K562 (cell line): ENCODE measurements around the gene DHX29. TPM values are rescaled to one million over a fixed set of nuclear protein-coding genes. Genes with fewer than 3 reads are reported as not detected.

Experiments
- ATAC-seq: fragments of 200-7000 bp; cut with Tn5 transposase; 3 replicates; pipeline ENCODE4 v1.9.1; 2020; ENCODE audit warnings: moderate library complexity
- BruUV-seq: library from RNA; stranded (reverse); fragments of 400-500 nt; replicated peaks from 2 replicates; lab custom pipeline; 2021; lab: Mats Ljungman, UMichigan
- CTCF ChIA-PET: fragments of 300-600 bp; formaldehyde crosslinking; extraction: SDS; loops from one replicate; lab custom pipeline; 2021; ENCODE audit warnings: low intra/inter-chr PET ratio; lab: Yijun Ruan, JAX
- POLR2A ChIA-PET: fragments of 300-600, 350-650 bp; sonication (Branson Sonifier 250); formaldehyde crosslinking; extraction: SDS; loops from one replicate; lab custom pipeline; 2021; ENCODE audit warnings: antibody characterized with exemption, inconsistent platforms; lab: Yijun Ruan, JAX
- DNase-seq, 4 experiments: peaks; one replicate each; pipeline versions ENCODE4 v3.0.0 to v3.0.0-alpha.2; 2011 to 2018; ENCODE audit warnings: low spot score in 3 of 4, mixed read lengths in 3 of 4; ENCODE audit errors: extremely low read depth in 1 of 4
- FAIRE-seq: peaks from 2 replicates; lab custom pipeline; 2011; peaks lifted over from hg19 to GRCh38; lab: Jason Lieb, UNC
- H2AFZ ChIP-seq: 2 replicates; pipeline ENCODE4 v1.6.0; 2011; ENCODE audit warnings: low read depth, low read length, control low read depth, inconsistent platforms
- H3K27ac ChIP-seq: fragments of 200-600 bp; 3 replicates; pipeline ENCODE4 v1.8.0; 2011; ENCODE audit warnings: low read depth, mild to moderate bottlenecking, control low read depth, inconsistent platforms, low read length, moderate library complexity, mixed read lengths; ENCODE audit errors: extremely low read depth
- H3K27me3 ChIP-seq, 2 experiments: fragments of 300-600 bp in 1 of 2; 2 replicates in 1 of 2; 3 replicates in 1 of 2; pipeline versions ENCODE4 v1.6.0 to v1.8.0; 2011; ENCODE audit warnings: inconsistent platforms in 2 of 2, low read length in 2 of 2, mild to moderate bottlenecking in 1 of 2, mixed read lengths in 1 of 2, moderate library complexity in 1 of 2; ENCODE audit not compliant: control insufficient read depth in 2 of 2, insufficient read depth in 2 of 2
- H3K36me3 ChIP-seq: fragments of 300-600 bp; 3 replicates; pipeline ENCODE4 v1.8.0; 2011; ENCODE audit warnings: mild to moderate bottlenecking, low read length, inconsistent platforms; ENCODE audit not compliant: control insufficient read depth, insufficient read depth
- H3K4me1 ChIP-seq, 2 experiments: fragments of 200-600 bp in 1 of 2; replicated peaks in 1 of 2; 2 replicates in 1 of 2; 3 replicates in 1 of 2; pipeline versions ENCODE4 v1.5.1 to v1.8.0; 2011; ENCODE audit warnings: inconsistent platforms in 2 of 2, low read length in 2 of 2, mild to moderate bottlenecking in 1 of 2, mixed read lengths in 1 of 2, moderate library complexity in 1 of 2; ENCODE audit not compliant: control insufficient read depth in 2 of 2, insufficient read depth in 2 of 2
- H3K4me2 ChIP-seq: 2 replicates; pipeline ENCODE4 v1.6.1; 2011; ENCODE audit warnings: low read length, control low read depth, inconsistent platforms, mixed read lengths; ENCODE audit not compliant: insufficient read depth
- H3K4me3 ChIP-seq: fragments of 200-600 bp; sonication (generic), shearing (Covaris generic); 2 replicates; pipeline ENCODE4 v1.5.1; 2016; ENCODE audit warnings: control low read depth, inconsistent platforms
- H3K79me2 ChIP-seq: fragments of 200-600 bp; 3 replicates; pipeline ENCODE4 v1.8.0; 2011; ENCODE audit warnings: low read length, inconsistent platforms; ENCODE audit not compliant: control insufficient read depth, insufficient read depth
- H3K9ac ChIP-seq, 2 experiments: 2 replicates each; pipeline versions ENCODE4 v1.6.0 to v1.6.1; 2011; ENCODE audit warnings: low read depth in 2 of 2, low read length in 2 of 2, control low read depth in 1 of 2, inconsistent platforms in 1 of 2, mild to moderate bottlenecking in 1 of 2, mixed read lengths in 1 of 2; ENCODE audit not compliant: insufficient read depth in 1 of 2
- H3K9me1 ChIP-seq: one replicate; pipeline ENCODE4 v1.6.0; 2011; ENCODE audit warnings: inconsistent platforms, mild to moderate bottlenecking, low read length, moderate library complexity; ENCODE audit not compliant: control insufficient read depth, insufficient read depth
- H3K9me3 ChIP-seq: replicated peaks from 2 replicates; pipeline ENCODE4 v1.5.1; 2011; ENCODE audit warnings: low read depth, low read length, inconsistent platforms; ENCODE audit not compliant: control insufficient read depth, insufficient read depth
- H4K20me1 ChIP-seq: replicated peaks from 2 replicates; pipeline ENCODE4 v1.6.1; 2011; ENCODE audit warnings: low read length, inconsistent platforms, mixed read lengths; ENCODE audit not compliant: control insufficient read depth, insufficient read depth
- C11orf30 ChIP-seq: fragments of 450-650 bp; IDR thresholded peaks from 2 replicates; pipeline ENCODE4 v1.6.1; 2016; ENCODE audit warnings: low read depth, mild to moderate bottlenecking
- MXI1 ChIP-seq: IDR thresholded peaks from 2 replicates; pipeline ENCODE4 v1.6.1; 2011; ENCODE audit warnings: low read depth, mild to moderate bottlenecking, improper control_type of control experiment, low read length
- RBM25 ChIP-seq: fragments of 200-400 bp; formaldehyde crosslinking; IDR thresholded peaks from 2 replicates; pipeline ENCODE4 v1.6.1; 2018; ENCODE audit warnings: low read length, low read depth, moderate library complexity; ENCODE audit not compliant: severe bottlenecking
- SIRT6 ChIP-seq: IDR thresholded peaks from one replicate; pipeline ENCODE4 v1.6.1; 2012; ENCODE audit warnings: low read depth, mild to moderate bottlenecking, control low read depth, inconsistent platforms, low read length, moderate library complexity
- SNRNP70 ChIP-seq: fragments of 200-400 bp; formaldehyde crosslinking; optimal IDR thresholded peaks from 2 replicates; pipeline ENCODE3; 2017; ENCODE audit warnings: low read depth, low read length
- ZNF146 ChIP-seq: IDR thresholded peaks from one replicate; pipeline ENCODE4 v1.6.1; 2018; ENCODE audit warnings: missing compliant biosample characterization; ENCODE audit not compliant: unreplicated experiment
- ZNF316 ChIP-seq: fragments of 450-650 bp; IDR thresholded peaks from 2 replicates; pipeline ENCODE4 v1.6.1; 2016
- WGBS: fragments of 100-300 bp; shearing (Covaris generic); methylation state at CpG from one replicate; pipeline ENCODE4 v1.1.6; 2016; ENCODE audit warnings: low coverage, mixed read lengths; ENCODE audit not compliant: insufficient coverage; ENCODE audit errors: missing lambda C conversion rate; 5-methylcytosine and 5-hydroxymethylcytosine counted together
- in situ Hi-C: fragments of 300-500 bp; cut with MboI; formaldehyde crosslinking; loops from 4 replicates; pipeline ENCODE4 v1.15.0; 2018; ENCODE audit warnings: inconsistent platforms, mixed read lengths
- intact Hi-C: fragments of 100-400 bp; cut with micrococcal nuclease; formaldehyde crosslinking; loops from 2 replicates; pipeline ENCODE4 v1.14.2; 2022
- polyA plus RNA-seq, 8 experiments: library from polyadenylated mRNA; depleted of rRNA in 4 of 8; stranded (reverse) in 5 of 8; unstranded in 3 of 8; fragments of >200 nt; fragmentation: Nextera tagmentation in 2 of 8; fragmentation: Illumina TruSeq in 1 of 8; extraction: Ambion mirVana in 2 of 8; extraction: Trizol in 1 of 8; gene quantifications; 2 replicates each; pipeline versions ENCODE4 v1.2.1 to v1.2.3, GENCODE V29; 2011 to 2014; ENCODE audit warnings: inconsistent platforms in 1 of 8, missing spikeins in 1 of 8
- total RNA-seq, 7 experiments: library from RNA; depleted of rRNA in 6 of 7; stranded (reverse); fragments of >200 nt in 6 of 7; fragmentation: Illumina TruSeq in 2 of 7; extraction: Trizol in 2 of 7; gene quantifications; 2 replicates each; pipeline versions ENCODE4 v1.2.1 to v1.2.3, GENCODE V29; 2011 to 2021; ENCODE audit warnings: low replicate concordance in 1 of 7
- TF ChIP-seq, protein P1 (sequence below): sonication (generic); formaldehyde crosslinking; IDR thresholded peaks from 2 replicates; pipeline ENCODE4 v1.8.1; 2023; ENCODE audit warnings: mild to moderate bottlenecking, missing genetic modification reagents, moderate library complexity

Gene DHX29
- total and polyA plus RNA-seq, 9 of the 15 experiments (the other 6 are each of a cell fraction or from before 2014, with no cell fraction given), result 7.5 to 42.1 (median 25.0) TPM

DNA sequence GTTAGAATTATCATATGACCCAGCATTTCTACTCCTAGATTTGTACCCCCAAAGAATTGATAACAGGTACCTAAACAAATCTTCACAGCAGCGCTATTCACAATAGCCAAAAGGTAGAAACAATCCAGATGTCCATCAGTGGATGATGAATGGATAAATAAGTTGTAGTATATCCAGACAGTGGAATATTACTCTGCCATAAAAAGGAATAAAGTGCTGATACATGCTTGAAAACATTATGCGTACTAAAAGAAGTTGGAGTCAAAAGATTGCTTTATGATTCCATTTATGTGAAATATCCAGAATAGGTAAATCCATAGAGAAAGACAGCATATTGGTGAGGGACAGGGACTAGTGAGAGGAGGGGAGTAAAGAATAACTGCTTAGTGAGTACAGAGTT lies 26.3 kb upstream of the DHX29 start:
- Histone ChIP-seq H3K36me3 (peaks cover 83% of the 10 kb centered on the region), H3K9me3 (no peaks in the 10 kb centered on the region), H3K9me1 (no peaks in the 10 kb centered on the region), H3K4me3 (no peak overlapping the region), H3K27me3 (no peaks in the 10 kb centered on the region), H3K9ac (no peak overlapping the region), H4K20me1 (no peaks in the 10 kb centered on the region), H2AFZ (no peak overlapping the region), H3K79me2 (peaks cover 89% of the 10 kb centered on the region), H3K4me1 (peaks cover 0 to 2% of the 10 kb centered on the region in 2 experiments; a peak in 1 of 5 replicates), H3K4me2 (no peak overlapping the region), H3K27ac (no peak overlapping the region)
- ChIA-PET POLR2A (no interaction called here), CTCF (no interaction called here)
- no TSS peak for BruUV-seq
- no peak for DNase-seq
- intact Hi-C loops (no loop called here), in situ Hi-C loops (no loop called here)
- WGBS, result 100% methylated on average over 2 of the region's 2 CpGs
- no peak for ATAC-seq
- no peak for FAIRE-seq
- TF ChIP-seq, protein P1, sequence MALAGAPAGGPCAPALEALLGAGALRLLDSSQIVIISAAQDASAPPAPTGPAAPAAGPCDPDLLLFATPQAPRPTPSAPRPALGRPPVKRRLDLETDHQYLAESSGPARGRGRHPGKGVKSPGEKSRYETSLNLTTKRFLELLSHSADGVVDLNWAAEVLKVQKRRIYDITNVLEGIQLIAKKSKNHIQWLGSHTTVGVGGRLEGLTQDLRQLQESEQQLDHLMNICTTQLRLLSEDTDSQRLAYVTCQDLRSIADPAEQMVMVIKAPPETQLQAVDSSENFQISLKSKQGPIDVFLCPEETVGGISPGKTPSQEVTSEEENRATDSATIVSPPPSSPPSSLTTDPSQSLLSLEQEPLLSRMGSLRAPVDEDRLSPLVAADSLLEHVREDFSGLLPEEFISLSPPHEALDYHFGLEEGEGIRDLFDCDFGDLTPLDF (CRISPR knock-in tag), result no peak
- TF ChIP-seq ZNF146 (CRISPR knock-in tag) (peak; percentile 87), SIRT6 (no peak), C11orf30 (0 out of 2 replicates have a peak, but pooled peaks have one; percentile 17), RBM25 (peak; percentile 43), ZNF316 (peak; percentile 50), SNRNP70 (no peak), MXI1 (no peak)
